Kidney (tissue), 14 donors: Measurements from ENCODE around the gene COX6B2. TPM values are rescaled to one million over a fixed set of nuclear protein-coding genes. Genes with fewer than 3 reads are reported as not detected.

Experiments
- DNase-seq, 5 donors: peaks; one replicate each; pipeline ENCODE4 v3.0.0-alpha.2; 2013 to 2020
- FAIRE-seq: peaks from 2 replicates; lab custom pipeline; 2012; peaks lifted over from hg19 to GRCh38; lab: Jason Lieb, UNC
- H3K27ac ChIP-seq, 2 donors: one replicate each; pipeline ENCODE4 v1.7.0; 2013; ENCODE audit warnings: low read depth in 2 of 2, low read length in 2 of 2, inconsistent platforms in 1 of 2
- H3K27me3 ChIP-seq: one replicate; pipeline ENCODE4 v1.7.1; 2013; ENCODE audit warnings: low read length, inconsistent platforms; ENCODE audit not compliant: control insufficient read depth, insufficient read depth
- H3K36me3 ChIP-seq, 3 donors: one replicate each; pipeline versions ENCODE4 v1.7.0 to v1.7.1; 2013; ENCODE audit warnings: low read length in 3 of 3, control low read depth in 1 of 3, inconsistent platforms in 1 of 3; ENCODE audit not compliant: insufficient read depth in 3 of 3, control insufficient read depth in 2 of 3
- H3K4me1 ChIP-seq, 3 donors: one replicate each; pipeline versions ENCODE4 v1.7.0 to v1.7.1; 2013; ENCODE audit warnings: low read length in 3 of 3, inconsistent platforms in 1 of 3, low read depth in 1 of 3; ENCODE audit not compliant: control insufficient read depth in 2 of 3, insufficient read depth in 2 of 3
- H3K4me3 ChIP-seq, 3 donors: one replicate each; pipeline versions ENCODE4 v1.7.0 to v1.8.1; 2013; ENCODE audit warnings: low read length in 3 of 3, control low read depth in 1 of 3, inconsistent platforms in 1 of 3
- H3K9ac ChIP-seq, 3 donors: one replicate each; pipeline versions ENCODE4 v1.7.0 to v1.7.1; 2013; ENCODE audit warnings: low read length in 3 of 3, control low read depth in 1 of 3, inconsistent platforms in 1 of 3
- H3K9me3 ChIP-seq, 3 donors: one replicate each; pipeline versions ENCODE4 v1.7.0 to v1.7.1; 2013; ENCODE audit warnings: low read length in 3 of 3, control low read depth in 1 of 3, inconsistent platforms in 1 of 3; ENCODE audit not compliant: control insufficient read depth in 2 of 3, insufficient read depth in 1 of 3
- CTCF ChIP-seq: IDR thresholded peaks from 3 replicates; pipeline ENCODE4 v1.5.1; 2012; ENCODE audit warnings: mild to moderate bottlenecking, moderate library complexity, borderline replicate concordance; ENCODE audit not compliant: insufficient read depth; ENCODE audit errors: extremely low read depth
- intact Hi-C: fragments of 100-400 bp; cut with DNase I; formaldehyde crosslinking; loops from one replicate; pipeline ENCODE4 v1.11.1; 2022
- polyA plus RNA-seq: library from polyadenylated mRNA; stranded (reverse); fragments of 350-450 nt; fragmentation: Illumina TruSeq; extraction: RNeasy Lipid Tissue Mini Kit (QIAGEN cat#74804); gene quantifications from one replicate; pipeline ENCODE4 v1.2.3, GENCODE V29; 2014; ENCODE audit warnings: low read depth, low replicate concordance; ENCODE audit not compliant: insufficient read depth
- total RNA-seq: library from RNA; stranded (reverse); fragmentation: NEBNext Ultra II Directional; extraction: Animal tissue kit (Norgen Biotek cat#: 25700); gene quantifications from one replicate; pipeline ENCODE4 v1.2.1, GENCODE V29; 2021
- donor health status: control.
- donor health status: control.
- donor health status: control.
- donor health status: control.
- donor health status: control.
- donor health status: DM: yes; HTN: yes; CAD: no.
- donor health status: Normal renal cell carcinoma (clear cell type).

COX6B2 gene
- total and polyA plus RNA-seq, 2 donors from 2014 or later: 0.62 to 3.8 TPM

- Histone ChIP-seq H3K36me3 (no peaks in the 10 kb centered on the region), H3K27ac (no peak overlapping the region), H3K9me3 (no peaks in the 10 kb centered on the region), H3K4me1 (peaks cover 0 to 2% (median 0%) of the 10 kb centered on the region in 3 donors), H3K9ac (no peak overlapping the region), H3K4me3 (no peak overlapping the region), H3K27me3 (peaks cover 9% of the 10 kb centered on the region)
- no peak for TF ChIP-seq CTCF
- intact Hi-C loops: no loop called here
- DNase-seq (peak in 1 of 5 donors; percentile 73), FAIRE-seq (no peak)
Observed at GRCh38 chr19:55373306-55373992, 18.9 kb upstream of the COX6B2 start.

- FAIRE-seq (no peak), DNase-seq (peak in 3 of 5 donors; percentile 37 to 78 (median 77))
- Histone ChIP-seq H3K27me3 (peaks cover 9% of the 10 kb centered on the region), H3K4me1 (peaks cover 0 to 2% (median 0%) of the 10 kb centered on the region in 3 donors), H3K9me3 (no peaks in the 10 kb centered on the region), H3K36me3 (no peaks in the 10 kb centered on the region), H3K27ac (no peak overlapping the region), H3K4me3 (no peak overlapping the region), H3K9ac (no peak overlapping the region)
- no peak for TF ChIP-seq CTCF
- intact Hi-C loops: no loop called here
Observed at GRCh38 chr19:55372316-55373081, 18.0 kb upstream of the COX6B2 start.

GRCh38 chr19:55370305-55370988, 15.9 kb upstream of the COX6B2 start, which contains the start of gene IL11:
Gene IL11, minus strand, starts transcription at chr19:55370463. Its CDS starts 153 bp downstream, at chr19:55370310.
- H3K27ac ChIP-seq: no peak within 1 kb of the TSS
- H3K4me1 ChIP-seq: peaks cover 0 to 2% (median 0%) of the 10 kb centered on the region in 3 donors
- DNase-seq (peak in 1 of 5 donors; percentile 78), FAIRE-seq (no peak)
- no peaks in the 10 kb centered on the region for H3K36me3 ChIP-seq
- H3K9me3 ChIP-seq: no peaks in the 10 kb centered on the region
- no peak within 1 kb of the TSS for H3K9ac ChIP-seq
- TF ChIP-seq CTCF: no peak
- H3K4me3 ChIP-seq: no peak within 1 kb of the TSS
- peaks cover 9% of the 10 kb centered on the region for H3K27me3 ChIP-seq
- intact Hi-C loops: no loop called here
